Measurements from ENCODE around the gene FAM180A.
"Not testable (repeated sequence)": the region's sequence is repeated elsewhere in the genome, so short reads cannot be mapped to it uniquely, and the experiment has no call there.

The FAM180A gene

DNA sequence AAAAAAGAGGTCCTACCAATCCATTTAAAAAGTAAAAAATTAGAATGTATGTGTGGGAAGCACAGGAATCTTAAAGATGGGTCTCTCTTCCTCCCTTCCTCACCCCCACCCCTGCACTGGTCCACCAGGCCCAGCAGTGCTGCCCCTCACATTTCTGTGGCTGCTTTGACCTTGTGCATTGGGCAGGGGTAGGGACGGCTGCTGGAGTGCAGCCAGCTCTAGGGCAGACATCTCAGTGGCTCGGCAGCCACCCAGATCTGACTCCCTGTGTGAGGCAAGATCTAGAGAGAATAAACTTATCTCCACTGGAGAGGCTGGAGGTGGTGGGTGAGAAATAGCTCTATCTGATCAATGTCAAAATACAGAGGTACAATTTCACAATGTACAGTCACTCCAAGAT, 6.7 kb downstream of the FAM180A start:
- DNase-seq (ENCODE audit: low read depth in 2 of 2): no peak

DNA sequence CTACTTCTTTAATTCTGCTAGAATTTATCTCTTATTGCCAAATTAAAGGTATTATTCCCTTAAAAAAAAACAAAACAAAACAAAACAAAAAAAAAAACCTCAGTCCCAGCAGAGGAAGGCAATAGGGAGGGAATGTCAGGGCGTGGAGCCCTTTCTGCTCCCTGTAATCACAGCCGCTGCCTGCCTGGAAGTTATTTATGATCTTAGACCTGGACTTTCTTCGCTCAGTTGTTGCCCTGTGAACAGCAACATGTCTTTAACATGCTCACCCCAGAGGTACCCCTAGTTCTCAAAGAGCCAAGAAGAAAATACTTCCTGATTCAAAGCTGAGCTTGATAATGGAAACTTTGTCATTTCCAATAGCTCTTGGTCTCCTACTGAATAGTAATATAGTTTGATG, 7.7 kb downstream of the FAM180A start:
- DNase-seq (ENCODE audit: low read depth in 2 of 2): no peak

- not testable (repeated sequence) for DNase-seq (ENCODE audit: low read depth in 2 of 2)
These were observed 11.3 kb downstream of the FAM180A start for GRCh38 chr7:135737306-135737647.

DNA sequence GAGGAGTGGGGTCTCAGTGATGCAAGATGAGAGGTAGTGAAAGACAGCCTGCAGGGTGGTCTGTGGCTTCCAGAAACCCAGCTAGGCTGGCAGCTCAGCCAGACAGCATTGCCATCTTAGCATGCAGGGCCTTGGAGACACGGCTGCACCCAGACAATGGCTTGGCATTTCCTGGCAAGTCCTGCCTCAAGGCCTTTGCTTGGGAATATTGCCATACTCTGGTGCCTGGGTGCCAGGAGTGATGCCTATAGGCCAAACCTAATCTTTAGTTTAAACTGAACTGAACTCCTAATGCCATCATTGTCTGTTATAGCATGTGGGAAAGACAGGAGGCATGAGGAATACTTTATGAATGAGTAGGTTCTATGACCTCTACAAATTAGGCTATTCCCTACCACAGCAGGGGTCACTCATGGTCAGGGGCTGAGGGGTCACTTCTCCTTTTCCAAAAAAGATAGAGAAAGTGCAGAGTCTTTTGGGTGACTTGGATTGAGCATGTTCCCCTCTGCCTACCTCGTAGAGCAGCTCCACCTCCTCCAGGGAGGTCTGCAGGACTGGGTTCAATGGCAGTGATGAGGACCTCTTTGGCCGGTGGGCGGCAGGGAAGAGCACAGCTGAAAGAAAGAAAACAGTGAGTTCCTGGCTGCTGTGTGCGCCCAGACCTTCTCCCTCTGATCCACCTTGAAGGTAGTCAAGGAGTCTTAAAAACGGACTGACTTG, 11.9 kb downstream of the FAM180A start:
- DNase-seq (ENCODE audit: low read depth in 2 of 2): no peak

- DNase-seq (ENCODE audit: low read depth in 2 of 2): no peak
These were observed 14.3 kb downstream of the FAM180A start for GRCh38 chr7:135734343-135734689.

GRCh38 chr7:135733603-135734342, 14.8 kb downstream of the FAM180A start:
- no peak for DNase-seq (ENCODE audit: low read depth in 2 of 2)

DNA sequence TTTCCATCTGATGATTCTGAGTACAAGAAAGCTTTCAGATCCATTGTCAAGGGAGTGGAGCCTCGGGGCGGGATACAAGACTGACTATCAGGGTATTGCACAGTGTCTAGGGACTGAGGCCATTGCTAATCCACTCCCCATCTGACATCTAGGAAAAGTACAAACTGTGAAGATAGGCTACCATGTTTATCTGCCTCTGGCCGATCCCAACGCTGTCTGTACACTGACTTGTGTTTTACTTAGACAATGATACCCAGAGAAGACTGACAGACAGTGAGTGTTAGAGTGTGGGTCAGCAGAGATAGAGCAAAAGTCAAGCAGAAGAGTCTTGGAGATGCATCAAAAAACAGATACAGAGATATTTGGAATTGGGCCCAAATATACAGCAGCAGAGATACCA, 17.5 kb downstream of the FAM180A start:
- DNase-seq (ENCODE audit: low read depth in 2 of 2): no peak

DNA sequence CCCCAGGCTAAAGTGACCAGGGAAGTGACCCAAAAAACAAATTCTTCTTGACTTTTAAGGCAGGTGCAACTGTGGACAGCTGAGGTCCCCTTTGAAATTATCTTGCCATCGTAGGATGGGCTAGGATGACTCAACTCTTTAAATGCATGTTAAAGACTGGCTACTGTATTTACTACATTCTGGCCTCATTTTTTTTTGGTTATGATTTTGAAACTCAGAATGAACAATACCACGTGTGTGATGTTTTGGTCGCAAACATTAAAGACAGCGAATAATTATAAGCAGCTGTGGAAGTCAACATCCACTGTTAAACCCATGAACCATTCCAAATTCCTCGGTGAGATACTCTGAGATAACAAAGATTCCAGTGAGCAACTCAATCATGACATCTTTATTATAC, 19.4 kb downstream of the FAM180A start:
- no peak for DNase-seq (ENCODE audit: low read depth in 2 of 2)

DNA sequence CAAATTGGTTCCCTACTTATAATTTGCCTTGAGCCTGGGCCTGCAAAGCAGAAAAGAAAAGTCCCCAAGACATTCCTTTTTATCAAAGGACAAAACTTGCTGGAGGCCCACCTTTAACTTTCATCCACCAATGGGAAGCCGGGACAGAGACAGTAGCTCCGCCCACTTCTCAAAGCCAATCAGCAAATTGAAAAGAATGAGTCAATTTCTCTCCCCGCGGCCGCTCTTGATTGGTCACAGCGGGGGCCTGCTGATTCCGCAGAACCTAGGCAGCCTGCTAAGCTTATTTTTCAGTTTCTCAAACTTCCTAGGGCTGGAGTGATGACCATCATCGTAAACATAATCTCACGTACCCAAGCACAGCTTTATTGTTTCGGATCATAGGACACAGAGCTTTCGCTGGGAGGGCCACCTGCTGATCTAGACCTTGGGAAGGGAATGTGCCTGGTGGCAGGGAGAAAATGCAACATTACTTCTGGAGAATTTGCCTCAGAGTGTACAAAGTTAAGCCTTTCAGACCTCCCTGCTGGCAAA, 20.4 kb downstream of the FAM180A start, which contains the start of gene SLC13A4:
Gene SLC13A4, minus strand, starts transcription at position 51 of the 534 bp plus-strand sequence. CDS start 690 bp downstream, outside the sequence.
- no peak for DNase-seq (ENCODE audit: low read depth in 2 of 2)

- no peak for DNase-seq (ENCODE audit: low read depth in 2 of 2)
These were observed 21.5 kb downstream of the FAM180A start for GRCh38 chr7:135726911-135727673.

DNA sequence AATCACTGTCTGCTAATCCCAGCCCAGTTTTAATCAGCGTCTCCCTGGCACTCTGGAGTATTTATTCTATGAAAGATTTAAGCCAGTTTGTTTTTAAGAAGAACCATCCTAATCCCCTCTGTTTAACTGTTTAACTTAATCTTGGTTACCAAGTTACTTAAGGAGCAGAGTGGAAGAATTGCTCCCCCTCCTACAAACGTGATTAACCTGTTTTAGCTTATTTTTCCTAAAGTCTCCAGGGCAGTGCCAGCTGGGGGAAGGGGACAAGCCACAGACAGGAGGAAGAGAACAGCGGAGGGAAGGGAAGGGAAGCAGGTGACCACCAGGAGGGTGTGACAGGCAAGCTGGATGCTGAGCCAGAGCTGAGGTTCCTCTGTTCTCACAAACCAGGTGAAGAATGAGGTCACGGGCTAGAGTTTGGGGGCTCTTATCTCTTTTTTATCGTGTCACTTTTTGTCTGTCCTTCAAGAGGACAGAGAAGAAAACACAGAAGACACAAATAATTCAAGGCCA, 22.3 kb downstream of the FAM180A start:
- DNase-seq (ENCODE audit: low read depth in 2 of 2): no peak

DNA sequence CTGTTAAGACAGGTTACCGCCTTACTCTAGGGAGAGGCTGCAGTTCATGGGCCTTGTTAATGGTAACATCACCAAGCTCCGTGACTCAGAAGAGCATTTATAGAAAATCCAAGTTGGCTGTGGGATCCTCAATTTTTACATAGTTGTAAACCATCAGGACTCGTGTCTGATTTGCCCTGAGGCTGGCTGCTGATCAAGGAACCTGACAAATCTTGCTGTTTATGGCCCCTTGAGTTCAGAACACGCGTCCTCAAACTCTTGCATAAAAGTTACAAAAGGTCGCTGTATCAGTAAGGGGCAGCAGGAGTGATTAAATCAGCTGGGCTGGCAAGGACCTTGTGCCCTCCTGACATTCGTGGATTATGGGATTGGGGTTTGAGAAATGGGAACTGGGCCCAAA, 25.2 kb downstream of the FAM180A start:
- DNase-seq (ENCODE audit: low read depth in 2 of 2): no peak

DNA sequence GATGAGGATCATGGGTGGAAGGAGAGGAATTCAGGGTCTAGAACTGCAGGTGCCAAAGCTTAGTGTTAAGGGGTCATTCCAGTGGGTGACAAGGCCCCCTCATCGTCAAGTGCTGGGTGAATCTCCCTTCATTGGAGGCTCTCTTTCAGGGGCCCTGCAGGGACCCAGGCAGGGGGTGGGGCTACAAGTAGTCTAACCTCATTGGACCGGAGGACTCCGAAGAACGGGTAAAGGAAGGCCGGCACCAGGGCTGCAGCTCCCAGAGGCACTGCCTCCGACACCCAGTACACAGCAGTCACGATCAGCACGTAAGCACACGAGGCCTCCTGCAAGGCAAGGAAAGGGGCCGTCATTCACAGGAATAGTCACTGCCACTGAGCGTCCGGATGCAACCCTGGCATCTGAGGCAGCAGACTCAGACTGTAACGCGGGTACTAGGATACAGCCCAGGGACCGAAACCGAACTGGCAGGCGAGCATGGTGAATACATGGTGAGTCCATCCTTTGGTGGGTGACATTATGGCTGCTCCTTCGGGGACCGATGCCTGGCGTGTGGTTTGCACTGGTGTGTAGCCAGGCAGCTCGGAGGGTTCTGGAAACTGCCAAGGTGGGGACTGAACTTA, 27.3 kb downstream of the FAM180A start:
- DNase-seq (ENCODE audit: low read depth in 2 of 2): no peak

GRCh38 chr7:135719688-135720087, 28.9 kb downstream of the FAM180A start:
- DNase-seq (ENCODE audit: low read depth in 2 of 2): no peak

DNA sequence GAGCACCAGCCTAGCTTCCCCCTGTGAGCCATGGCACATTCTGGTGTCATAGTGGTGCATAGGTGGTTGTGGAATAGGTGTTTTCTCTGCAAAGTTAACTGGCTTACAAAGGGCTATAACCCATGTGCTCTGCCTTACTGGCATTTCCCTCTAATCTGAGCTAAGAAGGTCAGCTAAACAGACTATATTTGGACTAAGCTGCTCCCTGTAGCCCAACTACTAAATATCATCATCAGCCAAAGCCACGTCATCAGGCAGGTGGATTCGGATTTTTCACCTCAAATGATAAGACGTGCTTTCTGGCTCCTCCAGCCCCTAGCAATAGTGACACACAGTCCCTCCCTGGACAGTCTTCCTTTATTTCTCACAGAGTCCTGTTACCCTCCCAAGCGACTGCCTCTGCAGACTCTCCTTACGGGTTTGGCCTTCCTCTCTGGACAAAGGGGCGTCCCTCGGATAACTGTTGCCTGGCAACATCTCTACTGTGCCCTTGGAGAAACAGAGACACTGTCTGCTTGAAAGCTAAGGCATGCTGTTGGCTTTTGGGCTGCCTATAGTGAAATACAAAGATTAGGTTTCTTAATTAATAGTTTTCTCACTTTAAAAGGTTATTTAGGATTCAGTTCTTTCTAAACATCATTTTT, 29.7 kb downstream of the FAM180A start:
- DNase-seq (ENCODE audit: low read depth in 2 of 2): no peak

- DNase-seq (ENCODE audit: low read depth in 2 of 2): no peak
These were observed 30.4 kb downstream of the FAM180A start for GRCh38 chr7:135718219-135718618.

GRCh38 chr7:135717693-135718092, 30.9 kb downstream of the FAM180A start:
- no peak for DNase-seq (ENCODE audit: low read depth in 2 of 2)

DNA sequence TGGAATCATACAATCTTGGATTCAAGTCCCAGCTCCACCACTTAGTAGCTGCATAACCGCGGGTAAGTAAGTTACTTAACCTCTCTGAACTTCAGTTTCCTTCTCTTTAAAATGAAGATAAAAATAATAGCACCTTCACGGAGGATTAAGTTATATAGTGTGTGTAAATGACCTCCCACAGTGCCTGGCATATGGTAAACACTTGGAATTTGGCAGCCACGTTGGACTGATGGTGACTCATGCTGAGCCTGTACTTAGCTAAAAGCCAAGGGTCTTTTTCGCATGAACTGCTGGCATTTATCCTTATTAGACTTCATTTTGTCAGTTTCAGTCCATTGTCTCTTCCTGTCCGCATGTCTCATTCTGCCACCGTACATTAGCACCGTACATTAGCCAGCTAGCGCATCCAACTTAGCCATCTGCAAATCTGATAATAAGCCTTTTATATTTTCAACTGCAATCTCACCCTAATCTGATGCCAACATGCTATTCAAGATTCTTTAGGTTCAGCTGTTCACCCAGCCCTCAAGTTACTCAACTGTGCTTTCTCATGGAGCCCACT, 31.9 kb downstream of the FAM180A start:
- no peak for DNase-seq (ENCODE audit: low read depth in 2 of 2)

DNA sequence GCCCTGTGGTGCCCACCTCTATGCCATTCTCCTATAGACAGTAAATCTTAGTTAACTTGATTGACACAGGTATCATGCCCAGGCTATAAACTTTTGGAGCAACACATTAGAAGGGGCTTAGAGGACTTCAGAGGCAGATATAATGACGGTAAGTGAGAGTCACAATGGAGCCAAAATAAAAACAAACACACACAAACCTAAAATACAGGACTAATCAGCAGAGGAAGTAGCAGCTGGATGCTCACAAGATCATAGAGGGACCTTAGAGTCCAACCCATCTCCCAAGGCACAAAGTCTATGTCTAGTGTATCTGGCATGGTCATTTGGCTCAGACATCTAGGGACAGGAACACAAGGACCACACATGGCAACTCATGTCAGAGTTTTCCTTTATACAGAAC, 32.9 kb downstream of the FAM180A start:
- no peak for DNase-seq (ENCODE audit: low read depth in 2 of 2)

GRCh38 chr7:135715055-135715522, 33.5 kb downstream of the FAM180A start:
- no peak for DNase-seq (ENCODE audit: low read depth in 2 of 2)

DNA sequence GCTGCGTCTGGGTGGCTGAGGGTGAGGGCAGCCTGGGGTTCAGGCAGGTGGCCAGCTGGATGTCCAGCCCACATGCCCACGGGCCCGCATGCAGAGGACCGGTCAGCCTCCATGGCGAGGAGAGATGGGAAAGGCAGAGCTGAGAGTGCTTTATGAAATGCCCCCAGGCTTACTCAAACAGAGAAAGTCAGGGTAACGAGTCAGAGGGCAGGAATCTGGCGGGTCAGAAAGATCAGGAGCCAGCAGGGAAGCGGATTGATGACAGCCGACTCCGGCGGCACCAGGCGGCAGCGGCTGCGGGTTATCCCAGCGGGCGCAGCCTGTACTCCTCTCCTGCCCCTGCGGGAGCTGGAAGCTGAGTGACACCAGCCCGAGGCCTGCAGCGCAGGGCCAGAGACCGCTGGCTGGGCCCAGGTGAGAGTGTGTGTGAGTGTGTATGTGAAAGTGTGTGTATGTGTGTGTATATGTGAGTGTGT, 34.0 kb downstream of the FAM180A start:
- no peak for DNase-seq (ENCODE audit: low read depth in 2 of 2)

Measured in stimulated activated CD8-positive, alpha-beta memory T cell treated with anti-CD3 and anti-CD28 coated beads, Interleukin-2, amount 100 ng/mL, for 48 hours (primary cell).